ENCODE measurements around the gene PRR33.
A peak's percentile ranks its signal among the peaks of the same experiment; 100 is the strongest.
"Not testable (repeated sequence)": the region's sequence is repeated elsewhere in the genome, so short reads cannot be mapped to it uniquely, and the experiment has no call there.

The PRR33 gene

DNA sequence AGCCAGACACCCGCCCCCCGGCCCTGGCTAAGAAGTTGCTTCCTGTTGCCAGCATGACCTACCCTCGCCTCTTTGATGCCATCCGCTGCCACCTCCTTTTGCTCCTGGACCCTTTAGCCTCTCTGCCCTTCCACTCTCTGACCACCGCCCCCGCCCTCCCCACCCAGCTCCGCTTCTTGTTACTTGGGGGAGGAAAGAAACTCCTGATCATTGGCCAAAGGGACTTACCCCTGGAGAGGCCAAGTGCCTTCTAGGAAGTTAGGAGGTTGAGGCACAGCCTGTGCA, at the start of gene PRR33:
Gene PRR33 (minus strand): TSS at position 65 of the 285 bp plus-strand sequence. CDS start 1,311 bp downstream, outside the sequence.
- no peak for DNase-seq (ENCODE audit: low spot score)

DNA sequence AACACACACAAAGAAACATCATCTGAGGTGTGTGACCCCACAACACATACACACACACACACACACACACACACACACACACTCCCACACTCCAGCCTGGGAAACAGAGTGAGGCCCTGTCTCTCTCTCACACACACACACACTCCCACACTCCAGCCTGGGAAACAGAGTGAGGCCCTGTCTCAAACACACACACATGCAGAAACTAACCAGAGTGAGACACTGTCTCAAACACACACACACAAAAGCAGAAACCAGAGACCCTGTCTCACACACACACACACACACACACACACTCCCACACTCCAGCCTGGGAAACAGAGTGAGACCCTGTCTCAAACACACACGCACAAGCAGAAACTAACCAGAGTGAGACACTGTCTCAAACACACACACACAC, 48.1 kb upstream of the PRR33 start:
- not testable (repeated sequence) for DNase-seq (ENCODE audit: low spot score)

DNA sequence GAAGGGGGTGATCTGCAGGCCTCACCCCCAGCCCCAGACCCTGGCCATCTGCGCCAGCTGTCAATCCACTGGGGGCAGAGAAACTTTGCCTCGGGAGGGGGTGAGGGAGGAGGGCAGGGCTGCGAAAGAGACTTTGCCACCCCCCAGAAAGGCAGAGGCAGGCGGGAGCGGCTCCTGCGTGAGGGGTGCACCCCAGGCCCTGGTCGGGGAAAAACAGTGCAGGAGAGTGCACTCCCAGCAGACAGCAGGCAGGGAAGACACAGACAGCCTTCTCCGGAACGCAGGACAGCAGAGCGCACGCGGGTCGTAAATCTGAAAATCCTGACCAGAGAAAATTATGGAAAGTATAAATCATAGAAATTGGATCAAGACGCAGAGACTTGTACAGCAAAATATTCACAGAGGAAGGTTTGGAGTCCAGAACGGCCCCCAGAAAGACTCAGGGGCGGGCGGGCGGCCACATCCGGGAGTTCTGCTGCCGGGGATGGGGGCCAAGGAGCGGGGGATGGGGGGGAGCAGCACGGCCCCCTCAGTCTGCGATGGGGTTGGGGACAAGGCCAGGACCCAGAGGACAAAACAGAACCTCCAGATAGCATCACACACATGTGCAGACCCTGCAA, 47.4 kb upstream of the PRR33 start:
- no peak for DNase-seq (ENCODE audit: low spot score)

DNA sequence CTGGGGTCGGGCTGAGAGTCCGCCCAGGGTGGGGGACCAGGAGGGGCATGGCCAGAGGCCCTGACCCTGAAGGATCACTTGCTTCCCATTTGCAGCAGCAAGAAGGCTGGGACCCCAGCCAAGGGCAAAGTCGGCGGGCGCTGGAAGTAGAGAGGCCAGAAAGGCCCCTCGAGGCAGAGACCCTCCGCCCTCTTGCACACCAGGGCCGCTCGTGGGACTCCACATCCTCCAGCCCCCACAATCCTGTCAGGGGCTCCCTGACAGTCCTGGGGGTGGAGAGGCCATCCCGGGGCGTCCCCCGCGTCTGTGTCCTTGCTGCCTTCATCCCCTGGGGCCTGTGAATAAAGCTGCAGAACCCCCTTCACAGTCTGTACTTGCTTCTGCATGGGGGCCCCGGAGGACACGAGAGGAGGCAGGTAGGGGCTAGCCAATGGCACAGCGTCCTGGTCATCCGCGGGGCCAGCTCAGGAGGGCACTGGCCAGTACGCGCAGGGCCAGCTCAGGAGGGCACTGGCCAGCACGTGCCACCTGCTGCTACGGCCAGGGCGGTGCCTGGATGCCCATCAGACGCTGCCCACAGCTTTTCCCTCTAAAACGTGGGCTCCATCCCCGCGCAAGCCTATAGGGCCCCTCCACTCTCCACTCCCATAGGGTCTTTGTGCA, 46.8 kb upstream of the PRR33 start:
- DNase-seq (ENCODE audit: low spot score) = no peak

DNA sequence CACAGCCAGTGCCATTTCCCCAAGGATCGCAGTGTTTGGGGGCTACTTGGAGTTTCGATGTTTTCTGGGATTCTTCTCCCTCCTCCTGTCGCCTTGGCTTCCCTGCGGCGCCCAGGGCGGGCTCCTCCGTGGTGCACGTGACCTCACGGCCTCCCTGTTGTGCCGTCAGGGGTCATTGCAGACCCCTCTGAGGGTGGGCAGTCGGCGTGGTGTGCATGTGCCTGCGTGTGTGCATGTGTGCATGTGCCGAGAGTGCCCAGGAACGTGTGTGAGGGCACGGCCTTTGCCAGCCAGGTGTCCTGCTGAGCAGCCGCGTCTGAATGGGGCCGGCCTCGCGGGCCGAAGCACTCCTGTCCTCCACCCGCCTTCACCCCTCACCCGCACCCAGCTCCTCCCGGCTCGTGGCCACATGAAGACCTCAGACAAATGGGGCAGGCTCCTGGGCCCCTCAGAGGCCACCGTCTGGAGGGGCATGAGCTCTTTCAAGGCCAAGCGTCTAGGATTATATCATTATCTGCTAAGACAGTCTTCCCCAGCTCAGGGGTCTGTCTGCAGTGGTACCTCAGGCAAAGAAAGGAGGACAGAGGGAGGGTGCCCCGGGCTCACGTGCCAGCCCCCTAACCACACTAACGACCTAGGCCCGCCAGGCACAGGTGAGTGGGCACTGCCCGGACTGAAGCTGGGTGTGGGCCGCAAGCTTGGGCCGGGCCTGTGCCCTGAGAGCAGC, 46.1 kb upstream of the PRR33 start:
- DNase-seq (ENCODE audit: low spot score) = no peak

DNA sequence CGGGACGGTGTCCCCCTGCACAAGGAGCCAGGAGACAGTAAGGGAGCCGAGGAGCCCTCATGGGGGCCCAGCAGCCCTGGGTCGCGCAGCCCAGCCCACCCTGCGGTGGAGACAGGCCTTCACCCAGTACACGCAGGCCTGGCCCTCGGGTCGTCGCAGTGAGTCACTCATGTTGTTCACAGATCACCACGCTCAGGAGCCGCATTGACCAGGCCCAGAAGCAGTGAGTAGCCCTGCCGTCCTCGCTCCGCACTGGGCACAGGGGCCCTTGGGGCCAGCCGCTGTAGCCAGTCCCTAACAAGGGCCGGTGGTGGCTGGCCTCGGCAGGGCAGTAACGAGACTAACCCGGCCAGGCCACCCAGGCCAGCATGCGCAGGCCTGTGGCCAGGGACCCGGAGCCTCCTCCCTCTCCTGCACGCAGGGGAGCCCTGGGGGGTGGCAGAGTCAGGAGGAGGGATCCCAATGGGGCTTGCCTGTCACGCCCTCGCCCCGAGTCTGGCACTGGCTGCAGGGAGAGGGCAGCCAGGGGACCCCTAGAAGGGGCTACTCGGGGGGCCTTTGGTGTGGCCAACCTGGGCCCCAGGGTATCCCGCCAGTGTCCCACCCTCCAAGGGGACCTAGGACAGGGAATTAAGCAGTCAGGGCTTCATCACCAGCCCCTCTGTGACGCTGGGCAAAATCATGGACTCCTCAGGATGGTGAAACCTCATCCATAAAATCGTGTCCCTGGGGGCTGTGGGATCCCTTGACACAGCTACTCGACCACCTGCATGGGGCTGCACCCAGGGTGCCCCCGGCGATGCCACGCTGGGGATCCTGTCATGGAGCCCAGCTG, 45.3 kb upstream of the PRR33 start:
- DNase-seq (ENCODE audit: low spot score) = no peak

DNA sequence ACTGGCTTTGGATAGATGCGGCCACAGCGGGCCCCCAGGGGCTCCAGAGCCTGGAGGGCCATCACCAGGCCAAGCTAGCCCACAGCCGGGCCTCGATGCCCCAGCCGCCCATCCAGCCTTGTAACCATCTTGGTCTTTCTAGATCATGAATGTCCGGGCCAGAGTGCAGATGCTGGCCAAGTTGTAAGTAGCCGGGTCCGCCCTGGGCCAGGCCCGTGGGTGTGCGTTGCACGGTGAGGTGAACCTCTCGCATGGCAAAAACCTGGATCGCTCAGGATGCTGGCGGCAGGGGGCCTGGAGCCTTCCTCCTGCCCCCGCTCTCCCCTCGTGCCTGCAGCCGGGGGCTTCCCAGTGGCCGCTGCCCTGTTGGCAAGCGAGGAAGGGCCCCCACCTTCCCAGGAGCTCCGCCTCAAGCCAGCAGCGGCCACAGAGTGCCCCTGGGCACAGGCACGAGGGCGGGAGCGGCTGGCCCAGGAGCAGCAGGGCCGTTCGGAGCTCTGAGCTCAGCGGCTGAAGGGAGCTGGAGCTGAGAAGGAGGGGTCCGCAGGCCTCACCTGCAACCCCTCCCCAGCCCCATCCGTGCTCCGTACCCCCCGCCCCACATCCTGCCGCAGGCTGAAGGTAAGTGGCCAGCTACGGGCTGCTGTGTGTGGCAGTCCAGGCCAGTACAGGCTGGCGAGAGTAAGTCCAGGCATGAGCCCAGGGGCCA, 44.5 kb upstream of the PRR33 start:
- DNase-seq (ENCODE audit: low spot score) = no peak

DNA sequence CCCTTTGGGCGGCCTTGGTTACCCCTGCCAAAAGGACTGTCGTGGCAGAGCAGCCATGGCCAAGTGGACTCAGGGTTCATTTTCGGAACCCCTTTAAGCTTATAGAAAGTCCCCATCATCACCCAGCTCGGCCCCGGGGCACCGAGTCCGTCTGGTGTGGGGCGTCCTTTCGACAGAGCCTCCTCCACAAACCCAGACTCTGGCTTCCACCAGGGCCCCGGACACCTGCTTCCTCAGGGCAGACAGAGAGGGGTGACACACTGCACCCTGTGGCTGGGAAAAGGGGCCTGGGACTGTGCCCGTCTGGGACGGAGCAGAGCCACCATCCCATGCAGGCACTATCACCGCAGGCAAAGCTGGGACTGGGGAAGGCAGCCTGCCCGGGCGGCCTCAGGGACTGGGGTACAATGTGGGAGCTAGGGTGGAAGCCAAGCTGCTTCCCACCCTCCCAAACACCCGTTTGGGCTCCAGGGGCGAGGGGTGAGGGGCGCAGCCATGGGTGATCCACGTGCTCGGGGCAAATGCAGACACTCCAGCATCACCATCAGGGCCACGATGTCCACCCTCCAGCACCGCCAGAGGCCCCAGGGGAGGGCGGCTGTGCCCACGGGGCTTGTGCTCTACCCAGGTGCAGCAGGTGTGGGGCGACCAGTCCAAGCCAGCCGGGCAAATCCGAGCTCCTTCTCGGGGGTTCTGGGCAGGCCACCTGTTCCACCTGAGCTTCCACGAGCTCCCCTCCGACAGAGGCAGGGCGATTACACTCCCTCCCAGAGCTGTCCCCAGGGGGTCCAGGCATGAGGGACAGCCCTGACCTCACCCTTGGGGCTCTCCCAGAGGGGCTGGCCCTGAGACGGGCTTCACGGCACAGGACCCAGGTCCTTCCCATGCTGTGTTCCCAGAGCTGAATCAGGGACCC, 43.7 kb upstream of the PRR33 start:
- DNase-seq (ENCODE audit: low spot score) = no peak

DNA sequence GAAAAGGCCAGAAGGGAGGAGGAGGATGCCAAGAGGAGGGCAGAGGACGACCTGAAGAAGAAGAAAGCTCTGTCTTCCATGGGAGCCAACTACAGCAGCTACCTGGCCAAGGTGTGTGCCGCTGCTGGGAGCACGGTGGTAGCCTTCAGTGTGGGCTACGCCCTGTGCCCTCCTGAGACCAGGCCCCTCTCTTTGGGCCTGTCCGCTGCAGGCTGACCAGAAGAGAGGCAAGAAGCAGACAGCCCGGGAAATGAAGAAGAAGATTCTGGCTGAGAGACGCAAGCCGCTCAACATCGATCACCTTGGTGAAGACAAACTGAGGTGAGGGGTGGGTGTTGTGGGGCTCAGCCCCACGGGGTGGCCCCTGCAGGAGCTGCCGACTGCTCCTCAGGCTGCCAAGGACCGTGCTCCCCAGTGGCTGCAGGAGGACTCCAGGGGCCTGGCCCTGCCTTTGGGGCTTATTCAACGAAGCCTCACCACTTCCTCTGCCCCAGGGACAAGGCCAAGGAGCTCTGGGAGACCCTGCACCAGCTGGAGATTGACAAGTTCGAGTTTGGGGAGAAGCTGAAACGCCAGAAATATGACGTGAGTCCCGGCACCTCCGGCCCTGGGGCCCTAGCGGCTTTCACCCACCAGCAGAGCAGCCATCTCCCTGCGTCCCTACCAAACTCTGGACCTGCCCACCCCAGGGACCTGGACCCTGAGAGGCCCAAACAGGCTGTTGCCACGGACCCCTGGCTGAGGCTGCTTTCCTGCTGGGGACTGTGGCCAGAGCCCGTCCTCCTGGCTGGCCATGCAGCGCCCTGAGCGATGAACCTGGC, 42.9 kb upstream of the PRR33 start:
- no peak for DNase-seq (ENCODE audit: low spot score)

DNA sequence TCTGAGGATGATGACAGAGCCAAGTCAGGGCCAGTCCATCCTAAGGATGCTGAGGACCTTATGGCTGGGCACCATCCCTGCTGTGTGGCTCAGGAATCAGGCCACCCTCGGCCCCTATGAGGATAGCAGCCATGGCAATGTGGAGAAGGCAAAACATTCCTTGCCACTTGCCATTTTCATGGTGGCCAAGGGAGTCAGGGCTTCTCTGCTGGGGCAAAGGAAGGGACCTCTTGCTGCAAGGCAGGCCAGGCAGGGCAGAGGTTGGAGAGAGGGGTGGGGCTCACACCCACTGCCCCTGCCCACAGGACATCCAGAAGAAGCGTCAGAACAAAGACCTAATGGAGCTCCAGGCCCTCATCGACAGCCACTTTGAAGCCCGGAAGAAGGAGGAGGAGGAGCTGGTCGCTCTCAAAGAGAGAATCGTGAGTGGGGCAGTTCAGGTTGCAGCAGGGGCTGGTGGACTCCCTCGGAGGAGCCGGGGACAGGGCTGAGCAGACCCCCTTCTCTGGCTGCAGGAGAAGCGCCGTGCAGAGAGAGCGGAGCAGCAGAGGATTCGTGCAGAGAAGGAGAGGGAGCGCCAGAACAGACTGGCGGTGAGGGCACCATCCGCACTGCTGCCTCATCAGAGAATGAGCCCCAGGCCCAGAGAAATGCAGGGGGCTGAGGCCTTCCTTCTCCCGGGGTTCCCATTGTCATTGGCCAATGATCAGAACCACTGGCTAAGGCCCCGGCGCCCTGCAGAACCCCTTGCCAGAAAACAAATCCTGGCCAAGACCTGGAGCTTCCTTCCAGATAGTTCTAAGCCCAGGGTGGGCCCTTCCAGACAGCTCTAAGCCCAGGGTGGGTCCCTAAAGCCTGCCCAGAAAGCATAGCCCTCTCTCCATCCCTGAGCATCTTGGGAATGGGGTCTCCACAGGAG, 42.0 kb upstream of the PRR33 start:
- no peak for DNase-seq (ENCODE audit: low spot score)

DNA sequence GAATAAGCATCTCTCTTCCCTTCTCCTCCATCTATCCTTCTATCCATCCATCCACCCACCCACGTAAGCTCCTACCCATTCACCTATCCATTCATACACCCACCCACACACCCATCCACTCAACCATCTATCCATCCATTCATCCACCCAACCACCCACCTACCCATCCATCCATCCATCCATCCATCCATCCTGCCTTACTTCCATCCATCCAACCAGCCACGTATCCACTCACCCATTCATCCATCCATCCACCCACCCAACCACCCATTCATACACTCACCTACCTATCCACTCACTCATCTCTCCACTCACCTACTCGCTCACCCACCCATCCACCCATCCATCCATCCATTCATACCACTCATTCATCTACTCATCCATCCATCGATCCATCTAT, 41.0 kb upstream of the PRR33 start:
- DNase-seq (ENCODE audit: low spot score) = no peak

DNA sequence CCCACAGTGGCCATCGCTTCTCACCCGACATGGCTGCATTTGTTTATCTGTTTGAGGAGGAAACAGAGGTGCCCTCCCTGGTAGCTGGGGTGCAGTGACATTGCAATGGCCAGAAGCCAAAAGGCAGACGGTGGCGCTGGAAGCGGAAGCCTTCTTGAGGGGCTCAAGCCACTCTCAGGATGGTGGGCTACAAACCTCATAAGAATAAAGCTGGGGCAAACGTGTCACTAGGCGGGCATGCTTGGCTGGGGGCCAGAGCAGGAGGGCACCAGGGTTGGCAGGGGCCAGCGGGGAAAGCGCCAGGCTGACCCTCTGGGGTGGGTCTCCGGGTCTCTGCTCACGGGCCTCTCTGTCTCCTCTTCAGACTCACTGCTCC, 40.4 kb upstream of the PRR33 start:
- DNase-seq (ENCODE audit: low spot score) = no peak

DNA sequence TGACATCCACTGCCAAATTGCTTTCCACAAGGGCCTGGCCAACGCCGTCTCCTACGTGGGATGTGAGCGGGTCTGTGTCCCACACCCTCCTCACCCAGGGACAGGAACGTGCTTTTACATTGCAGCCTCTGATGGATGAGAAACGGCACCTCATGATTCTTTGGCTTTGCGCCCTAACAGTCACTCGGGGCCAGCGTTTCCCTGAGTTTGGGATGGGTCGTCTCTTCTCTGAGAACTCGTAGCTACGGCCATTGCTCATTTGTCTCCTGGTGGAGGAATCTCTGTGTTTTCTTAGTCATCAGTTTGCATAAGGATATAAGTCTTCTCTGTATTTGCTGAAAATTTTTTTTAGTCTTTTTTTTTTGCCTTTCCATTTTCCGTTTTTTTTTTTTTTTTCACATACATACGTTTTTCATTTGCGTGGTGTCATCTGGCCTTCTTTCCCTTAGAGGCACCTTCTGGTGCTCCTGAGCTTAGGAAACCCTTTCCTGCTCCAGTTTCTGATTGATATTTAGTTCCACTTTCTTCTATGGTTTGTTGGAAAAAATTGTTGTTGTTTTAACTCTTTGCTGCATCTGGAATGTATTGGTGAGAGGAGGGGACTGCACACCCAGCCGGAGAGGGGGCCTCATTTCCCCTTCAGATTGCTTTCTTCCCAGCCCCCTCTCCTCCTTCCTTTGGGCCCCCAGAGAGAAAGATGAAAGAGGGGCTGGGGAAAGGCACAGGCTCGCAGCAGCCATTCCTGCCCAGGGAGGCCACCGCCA, 39.8 kb upstream of the PRR33 start:
- DNase-seq (ENCODE audit: low spot score) = peak; percentile 43

DNA sequence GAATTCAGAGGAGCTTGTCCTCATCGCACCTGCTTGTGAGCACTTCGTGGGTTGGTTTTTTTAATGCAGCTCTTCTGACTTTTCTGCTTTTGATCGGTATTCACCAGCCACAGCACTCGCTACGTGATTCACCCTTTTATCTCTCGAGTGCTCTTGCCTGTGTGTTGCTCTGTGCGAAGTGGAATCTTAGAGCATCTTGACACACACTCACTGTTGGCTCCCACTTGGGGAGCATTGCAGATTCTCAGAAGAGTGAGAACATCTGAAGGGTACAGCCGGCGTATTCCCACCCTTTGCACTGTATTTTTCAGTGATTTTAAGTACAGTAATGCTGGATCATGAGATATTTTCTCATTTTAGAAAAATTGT, 38.8 kb upstream of the PRR33 start:
- DNase-seq (ENCODE audit: low spot score) = no peak

DNA sequence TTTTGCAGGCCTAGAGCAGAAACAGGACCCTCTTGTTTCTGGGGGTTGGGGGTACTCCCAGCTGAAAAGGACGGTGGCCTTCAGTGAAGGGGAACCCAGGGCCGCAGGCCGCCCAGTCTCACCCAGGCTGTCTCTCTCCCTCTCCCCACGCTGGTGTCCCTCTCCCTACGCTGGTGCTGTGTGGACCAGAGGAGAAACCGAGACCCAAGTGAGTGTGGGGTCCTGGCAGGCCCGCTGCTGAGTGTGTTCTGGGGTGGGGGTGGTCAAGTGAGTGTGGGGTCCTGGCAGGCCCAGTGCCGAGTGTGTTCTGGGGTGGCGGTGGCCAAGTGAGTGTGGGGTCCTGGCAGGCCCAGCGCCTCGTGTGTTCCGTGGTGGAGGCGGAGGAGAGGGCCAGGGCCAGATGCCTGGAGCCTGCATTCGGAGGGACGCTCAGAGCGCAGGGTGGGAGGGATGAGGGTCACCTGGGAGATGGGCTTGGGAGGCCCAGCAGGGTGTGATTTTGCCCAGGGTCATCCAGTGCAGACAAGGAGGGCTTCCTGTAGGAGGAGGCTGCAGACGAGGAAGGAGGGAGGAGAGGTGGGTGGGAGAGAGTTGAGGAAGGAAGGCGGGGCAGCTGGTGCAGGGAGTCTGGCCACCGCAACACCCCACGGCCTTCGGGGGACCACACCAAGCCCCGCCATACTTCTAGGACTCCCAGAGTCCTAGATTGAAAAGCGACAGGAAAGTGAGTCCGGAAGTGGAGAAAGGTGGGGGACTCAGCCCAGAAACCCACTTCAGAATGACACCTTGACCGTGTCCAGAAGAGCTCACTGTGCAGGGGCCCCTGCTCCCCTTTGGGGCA, 38.1 kb upstream of the PRR33 start:
- DNase-seq (ENCODE audit: low spot score) = no peak

DNA sequence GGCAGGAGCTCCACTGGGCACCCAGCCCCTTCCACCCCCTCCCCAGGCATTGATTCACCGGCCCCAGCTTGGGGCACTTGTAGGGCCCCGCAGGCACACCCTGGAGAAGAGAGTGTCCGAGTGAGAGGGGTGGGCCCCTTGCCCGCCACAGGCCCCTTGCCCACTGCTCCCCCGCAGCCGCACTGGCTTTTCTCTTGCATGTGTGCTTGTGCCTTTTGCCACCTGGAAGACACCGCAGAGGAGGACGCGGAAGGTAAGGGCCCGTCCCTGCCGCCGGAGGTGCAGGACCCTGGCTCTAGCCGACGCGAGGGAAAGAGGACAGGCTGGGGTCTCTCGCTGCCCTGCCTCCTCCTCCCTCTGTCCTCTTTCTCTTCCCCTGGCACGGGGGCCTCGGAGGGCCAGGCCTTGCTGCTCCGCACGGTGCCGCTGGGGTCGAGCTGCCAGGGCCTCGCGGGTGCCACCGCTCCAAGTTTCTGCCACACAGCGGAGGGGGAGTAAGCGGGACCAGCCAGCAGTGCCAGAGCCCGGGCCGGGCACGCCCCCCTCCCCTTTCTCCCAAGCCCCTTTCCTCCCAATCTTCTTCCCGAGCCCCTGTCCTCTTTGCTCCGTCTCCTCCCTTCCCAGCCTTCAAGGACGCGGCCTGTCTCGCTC, 37.3 kb upstream of the PRR33 start:
- DNase-seq (ENCODE audit: low spot score) = no peak

DNA sequence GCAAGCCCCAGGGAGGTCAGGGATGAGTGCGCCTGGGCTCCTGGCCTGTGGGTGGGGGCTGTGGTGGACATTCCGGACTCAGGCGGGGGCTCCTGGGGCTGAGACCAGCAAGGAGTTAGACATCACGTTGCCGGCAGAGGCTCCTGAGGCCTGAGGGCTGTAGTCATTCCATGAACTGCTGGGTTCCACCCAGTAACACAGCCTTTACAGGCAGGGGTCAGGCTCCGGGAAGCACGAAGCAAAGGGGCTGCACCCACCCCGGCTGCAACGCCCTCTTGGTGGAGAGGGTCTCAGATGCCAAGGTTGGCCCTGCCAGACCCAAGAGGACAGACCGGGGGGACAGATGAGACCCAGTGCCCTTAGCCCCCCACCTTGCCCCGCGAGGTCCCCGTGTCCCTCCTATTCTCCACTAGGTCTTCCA, 36.8 kb upstream of the PRR33 start:
- no peak for DNase-seq (ENCODE audit: low spot score)

Measured in hepatic stellate cell (primary cell).